ENCODE data around the gene SPARCL1. TPM values are rescaled to one million over a fixed set of nuclear protein-coding genes. Genes with fewer than 3 reads are reported as not detected.

SPARCL1 gene
- total RNA-seq, 4 donors from 2014 or later: 1,025 to 1,777 (median 1,327) TPM

- intact Hi-C loops (cut with DNase I; ENCODE audit: low total_unique reads): no loop called here
- Histone ChIP-seq H3K27ac (peak overlapping the region; percentile 12 to 45), H3K36me3 (no peaks in the 10 kb centered on the region), H3K9me3 (no peaks in the 10 kb centered on the region), H3K27me3 (no peaks in the 10 kb centered on the region), H3K4me3 (no peak overlapping the region), H3K4me1 (no peaks in the 10 kb centered on the region)
- DNase-seq: no peak
- TF ChIP-seq POLR2A (IDR thresholded peaks at IDR 0.05) (no peak), CTCF (IDR thresholded peaks at IDR 0.05) (no peak)
These were observed 52.2 kb downstream of the SPARCL1 start for GRCh38 chr4:87476934-87477333.

- TF ChIP-seq CTCF (IDR thresholded peaks at IDR 0.05) (no peak), POLR2A (IDR thresholded peaks at IDR 0.05) (no peak)
- DNase-seq: no peak
- Histone ChIP-seq H3K9me3 (no peaks in the 10 kb centered on the region), H3K4me3 (no peak overlapping the region), H3K4me1 (no peaks in the 10 kb centered on the region), H3K27ac (peak overlapping the region; percentile 63 to 70), H3K27me3 (no peaks in the 10 kb centered on the region), H3K36me3 (no peaks in the 10 kb centered on the region)
- intact Hi-C loops (cut with DNase I; ENCODE audit: low total_unique reads): loop anchor here (10.0 kb wide), 1 partner anchor 85 kb away; no protein-coding TSS in a partner anchor
These were observed 59.8 kb downstream of the SPARCL1 start for GRCh38 chr4:87469390-87469789.

- Histone ChIP-seq H3K36me3 (no peaks in the 10 kb centered on the region), H3K4me3 (no peak overlapping the region), H3K4me1 (no peaks in the 10 kb centered on the region), H3K27me3 (no peaks in the 10 kb centered on the region), H3K9me3 (no peaks in the 10 kb centered on the region), H3K27ac (peak overlapping the region; percentile 36 to 70)
- no peak for TF ChIP-seq POLR2A (IDR thresholded peaks at IDR 0.05)
- TF ChIP-seq CTCF (IDR thresholded peaks at IDR 0.05): peak; percentile 56 to 68 (median 64)
- DNase-seq: no peak
- intact Hi-C loops (cut with DNase I; ENCODE audit: low total_unique reads): loop anchor here (10.0 kb wide), 1 partner anchor 81 kb away; no protein-coding TSS in a partner anchor
These were observed 63.3 kb downstream of the SPARCL1 start for GRCh38 chr4:87465739-87466366.

- H3K9me3 ChIP-seq: no peaks in the 10 kb centered on the region
- DNase-seq: no peak
- no peaks in the 10 kb centered on the region for H3K4me1 ChIP-seq
- intact Hi-C loops (cut with DNase I; ENCODE audit: low total_unique reads): loop anchor here (10.0 kb wide), 1 partner anchor 77 kb away; no protein-coding TSS in a partner anchor
- H3K4me3 ChIP-seq: no peak overlapping the region
- no peaks in the 10 kb centered on the region for H3K27me3 ChIP-seq
- no peak for TF ChIP-seq POLR2A (IDR thresholded peaks at IDR 0.05)
- no peak for TF ChIP-seq CTCF (IDR thresholded peaks at IDR 0.05)
- H3K27ac ChIP-seq: no peak overlapping the region
- no peaks in the 10 kb centered on the region for H3K36me3 ChIP-seq
These were observed 67.1 kb downstream of the SPARCL1 start for GRCh38 chr4:87462102-87462501.

- no peaks in the 10 kb centered on the region for H3K9me3 ChIP-seq
- intact Hi-C loops (cut with DNase I; ENCODE audit: low total_unique reads): loop anchor here (10.0 kb wide), 1 partner anchor 76 kb away; no protein-coding TSS in a partner anchor
- H3K27ac ChIP-seq: no peak overlapping the region
- no peaks in the 10 kb centered on the region for H3K4me1 ChIP-seq
- no peaks in the 10 kb centered on the region for H3K27me3 ChIP-seq
- no peaks in the 10 kb centered on the region for H3K36me3 ChIP-seq
- DNase-seq: no peak
- TF ChIP-seq POLR2A (IDR thresholded peaks at IDR 0.05) (no peak), CTCF (IDR thresholded peaks at IDR 0.05) (no peak)
- no peak overlapping the region for H3K4me3 ChIP-seq
These were observed 67.9 kb downstream of the SPARCL1 start for GRCh38 chr4:87461281-87461700.
